GM19455 (cell line): ENCODE results near the gene PRKCSH.
"Not testable (repeated sequence)": the region's sequence is repeated elsewhere in the genome, so short reads cannot be mapped to it uniquely, and the experiment has no call there.

Experiments
- ATAC-seq: cut with Tn5 transposase; IDR thresholded peaks from one replicate; pipeline ENCODE4 v1.9.1; 2021; ENCODE audit not compliant: unreplicated experiment

The PRKCSH gene

GRCh38 chr19:11435057-11435832 is at the start of gene PRKCSH, which contains the start of gene ODAD3:
Gene PRKCSH (plus strand): TSS chr19:11435635. CDS start chr19:11436118, 483 bp downstream.
Gene ODAD3 (minus strand): TSS chr19:11435121. CDS start chr19:11435016, 105 bp downstream.
- ATAC-seq = peak; percentile 88

- ATAC-seq = no peak
These were observed 48.0 kb upstream of the PRKCSH start for GRCh38 chr19:11387162-11388034.

- ATAC-seq = no peak
These were observed 45.1 kb upstream of the PRKCSH start for GRCh38 chr19:11390359-11390758.

GRCh38 chr19:11390933-11391680 is 44.3 kb upstream of the PRKCSH start:
- ATAC-seq = no peak

GRCh38 chr19:11397089-11397610 is 38.3 kb upstream of the PRKCSH start:
- ATAC-seq = no peak

GRCh38 chr19:11399667-11400066 is 35.8 kb upstream of the PRKCSH start:
- ATAC-seq = no peak

GRCh38 chr19:11400798-11401197 is 34.6 kb upstream of the PRKCSH start:
- no peak for ATAC-seq

GRCh38 chr19:11401808-11402543 is 33.5 kb upstream of the PRKCSH start:
- no peak for ATAC-seq

- ATAC-seq = no peak
These were observed 30.7 kb upstream of the PRKCSH start for GRCh38 chr19:11404588-11405222.

- ATAC-seq = no peak
These were observed 29.4 kb upstream of the PRKCSH start for GRCh38 chr19:11405846-11406643.

- ATAC-seq = not testable (repeated sequence)
These were observed 28.7 kb upstream of the PRKCSH start for GRCh38 chr19:11406703-11407236.

GRCh38 chr19:11408591-11408990 is 26.8 kb upstream of the PRKCSH start:
- no peak for ATAC-seq

- no peak for ATAC-seq
These were observed 24.8 kb upstream of the PRKCSH start for GRCh38 chr19:11410682-11411081.

- ATAC-seq = no peak
These were observed 20.9 kb upstream of the PRKCSH start for GRCh38 chr19:11414544-11414943.

GRCh38 chr19:11416346-11417052 is 18.9 kb upstream of the PRKCSH start:
- ATAC-seq = no peak

- ATAC-seq = no peak
These were observed 17.3 kb upstream of the PRKCSH start for GRCh38 chr19:11418094-11418548.

- ATAC-seq = no peak
These were observed 16.6 kb upstream of the PRKCSH start, which contains the start of gene RGL3 for GRCh38 chr19:11418549-11419506. Gene RGL3 (minus strand): TSS chr19:11419314. CDS start chr19:11419278, 36 bp downstream.
